Astrocyte (in vitro differentiated cells and primary cell): ENCODE measurements around the gene HCRTR2. TPM values are rescaled to one million over a fixed set of nuclear protein-coding genes. Genes with fewer than 3 reads are reported as not detected.
A peak's percentile ranks its signal among the peaks of the same experiment; 100 is the strongest.
"Not testable (repeated sequence)": the region's sequence is repeated elsewhere in the genome, so short reads cannot be mapped to it uniquely, and the experiment has no call there.

Experiments
- DNase-seq: peaks from one replicate; pipeline ENCODE4 v3.0.0-alpha.2; 2010; ENCODE audit warnings: low read depth
- FAIRE-seq: peaks from 2 replicates; lab custom pipeline; 2011; peaks lifted over from hg19 to GRCh38; lab: Jason Lieb, UNC
- H2AFZ ChIP-seq: 2 replicates; pipeline ENCODE4 v1.6.0; 2012; ENCODE audit warnings: low read depth, low read length, inconsistent platforms
- H3K27ac ChIP-seq: 2 replicates; pipeline ENCODE4 v1.5.1; 2011; ENCODE audit warnings: low read depth, low read length, inconsistent platforms
- H3K27me3 ChIP-seq: 2 replicates; pipeline ENCODE4 v1.6.0; 2011; ENCODE audit warnings: low read length, inconsistent platforms; ENCODE audit not compliant: insufficient read depth
- H3K36me3 ChIP-seq: 2 replicates; pipeline ENCODE4 v1.5.1; 2011; ENCODE audit warnings: low read length, inconsistent platforms; ENCODE audit not compliant: insufficient read depth
- H3K4me1 ChIP-seq: 2 replicates; pipeline ENCODE4 v1.5.1; 2011; ENCODE audit warnings: low read length, inconsistent platforms; ENCODE audit not compliant: insufficient read depth
- H3K4me2 ChIP-seq: 2 replicates; pipeline ENCODE4 v1.6.0; 2012; ENCODE audit warnings: low read length, inconsistent platforms
- H3K4me3 ChIP-seq: 2 replicates; pipeline ENCODE4 v1.5.1; 2011; ENCODE audit warnings: low read depth, mild to moderate bottlenecking, low read length, inconsistent platforms; ENCODE audit not compliant: insufficient read depth
- H3K79me2 ChIP-seq: 2 replicates; pipeline ENCODE4 v1.6.0; 2012; ENCODE audit warnings: mild to moderate bottlenecking, low read length, inconsistent platforms; ENCODE audit not compliant: insufficient read depth
- H3K9ac ChIP-seq: 2 replicates; pipeline ENCODE4 v1.6.0; 2012; ENCODE audit warnings: mild to moderate bottlenecking, low read length, inconsistent platforms
- H3K9me3 ChIP-seq: 2 replicates; pipeline ENCODE4 v1.5.1; 2012; ENCODE audit warnings: low read depth, mild to moderate bottlenecking, low read length, inconsistent platforms; ENCODE audit not compliant: insufficient read depth
- H4K20me1 ChIP-seq: 2 replicates; pipeline ENCODE4 v1.6.0; 2012; ENCODE audit warnings: low read length, inconsistent platforms; ENCODE audit not compliant: insufficient read depth
- H3K27ac Mint-ChIP-seq: one replicate; pipeline ENCODE4 v1.8.0; 2021; ENCODE audit warnings: mild to moderate bottlenecking, mixed read lengths; ENCODE audit not compliant: unreplicated experiment
- H3K27me3 Mint-ChIP-seq: one replicate; pipeline ENCODE4 v1.8.0; 2021; ENCODE audit warnings: low read depth, mixed read lengths; ENCODE audit not compliant: unreplicated experiment
- H3K36me3 Mint-ChIP-seq: one replicate; pipeline ENCODE4 v1.8.0; 2021; ENCODE audit warnings: low read depth, mixed read lengths; ENCODE audit not compliant: unreplicated experiment
- H3K4me1 Mint-ChIP-seq: one replicate; pipeline ENCODE4 v1.8.0; 2021; ENCODE audit warnings: low read depth, mixed read lengths; ENCODE audit not compliant: unreplicated experiment
- H3K4me3 Mint-ChIP-seq: one replicate; pipeline ENCODE4 v1.8.0; 2021; ENCODE audit warnings: mild to moderate bottlenecking, moderate library complexity, mixed read lengths; ENCODE audit not compliant: unreplicated experiment
- H3K9me3 Mint-ChIP-seq: one replicate; pipeline ENCODE4 v1.8.0; 2021; ENCODE audit warnings: mild to moderate bottlenecking, mixed read lengths; ENCODE audit not compliant: unreplicated experiment
- CTCF ChIP-seq: IDR thresholded peaks from 2 replicates; pipeline ENCODE4 v1.5.1; 2011; ENCODE audit warnings: low read depth, mild to moderate bottlenecking, inconsistent platforms, low read length, moderate library complexity; ENCODE audit not compliant: insufficient read depth
- EZH2 ChIP-seq: IDR thresholded peaks from 2 replicates; pipeline ENCODE4 v1.6.1; 2012; ENCODE audit warnings: mild to moderate bottlenecking, low read length, inconsistent platforms; ENCODE audit not compliant: insufficient read depth
- total RNA-seq: library from RNA; stranded (reverse); gene quantifications from 2 replicates; pipeline ENCODE4 v1.2.1, GENCODE V29; 2021

HCRTR2 gene
- total RNA-seq, 1 donor from 2014 or later = 0.23 TPM

GRCh38 chr6:55290736-55291135 lies 116.4 kb downstream of the HCRTR2 start:
- FAIRE-seq (no peak), DNase-seq (no peak)
- no peak overlapping the region for H2AFZ ChIP-seq
- no peak overlapping the region for H3K27ac ChIP-seq
- Mint-ChIP-seq H3K27me3 (no peaks in the 10 kb centered on the region), H3K4me3 (no peak overlapping the region), H3K36me3 (no peaks in the 10 kb centered on the region), H3K9me3 (no peaks in the 10 kb centered on the region), H3K27ac (no peak overlapping the region), H3K4me1 (peaks cover 1% of the 10 kb centered on the region)
- TF ChIP-seq EZH2 = no peak
- no peak for TF ChIP-seq CTCF
- no peaks in the 10 kb centered on the region for H4K20me1 ChIP-seq
- H3K9me3 ChIP-seq = no peaks in the 10 kb centered on the region
- no peaks in the 10 kb centered on the region for H3K4me1 ChIP-seq
- H3K9ac ChIP-seq = no peak overlapping the region
- H3K36me3 ChIP-seq = no peaks in the 10 kb centered on the region
- no peak overlapping the region for H3K4me2 ChIP-seq
- no peaks in the 10 kb centered on the region for H3K27me3 ChIP-seq
- H3K4me3 ChIP-seq = no peak overlapping the region
- H3K79me2 ChIP-seq = no peaks in the 10 kb centered on the region

DNA sequence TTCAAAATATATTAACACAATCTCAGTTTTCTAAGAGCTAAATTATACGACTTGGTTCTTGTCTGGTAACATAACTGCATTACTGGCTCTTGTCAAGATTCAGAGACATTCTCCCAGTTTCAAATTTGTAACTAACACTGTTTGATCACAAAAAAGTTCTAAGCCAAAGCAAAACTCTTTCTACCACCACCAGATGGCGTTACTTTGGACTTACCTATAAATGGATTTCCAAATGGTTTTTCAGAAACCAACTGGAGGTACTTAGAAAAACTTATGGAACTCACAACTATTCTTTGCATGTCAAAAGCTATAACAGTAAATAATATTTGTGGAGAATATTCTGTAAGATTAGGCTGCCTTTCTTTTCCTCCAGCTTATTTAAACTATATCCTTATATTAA lies 118.8 kb downstream of the HCRTR2 start:
- Histone ChIP-seq H3K27me3 (no peaks in the 10 kb centered on the region), H4K20me1 (no peaks in the 10 kb centered on the region), H3K4me2 (no peak overlapping the region), H3K27ac (no peak overlapping the region), H2AFZ (no peak overlapping the region), H3K36me3 (no peaks in the 10 kb centered on the region), H3K4me3 (no peak overlapping the region), H3K4me1 (no peaks in the 10 kb centered on the region), H3K79me2 (no peaks in the 10 kb centered on the region), H3K9me3 (no peaks in the 10 kb centered on the region), H3K9ac (no peak overlapping the region)
- Mint-ChIP-seq H3K4me3 (no peak overlapping the region), H3K36me3 (no peaks in the 10 kb centered on the region), H3K9me3 (peaks cover 4% of the 10 kb centered on the region), H3K27ac (no peak overlapping the region), H3K4me1 (peaks cover 1% of the 10 kb centered on the region), H3K27me3 (no peaks in the 10 kb centered on the region)
- FAIRE-seq = no peak
- no peak for TF ChIP-seq EZH2
- peak; percentile 20 for TF ChIP-seq CTCF
- DNase-seq = no peak

DNA sequence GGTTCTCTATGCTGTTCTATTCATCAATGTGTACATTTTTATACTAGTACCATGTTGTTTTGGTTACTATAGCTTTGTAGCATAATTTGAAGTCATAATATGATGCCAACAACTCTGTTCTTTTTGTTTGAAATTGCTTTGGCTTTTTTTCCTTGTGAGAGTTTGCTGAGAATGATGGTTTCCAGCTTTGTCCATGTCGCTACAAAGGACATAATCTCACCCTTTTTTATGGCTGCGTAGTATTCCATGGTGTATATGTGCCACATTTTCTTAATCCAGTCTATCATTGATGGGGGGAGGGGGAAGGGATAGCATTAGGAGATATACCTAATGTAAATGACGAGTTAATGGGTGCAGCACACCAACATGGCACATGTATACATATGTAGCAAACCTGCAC lies 122.9 kb downstream of the HCRTR2 start:
- H3K9ac ChIP-seq, DNase-seq, H3K79me2 ChIP-seq, H3K9me3 ChIP-seq, H3K27me3 Mint-ChIP-seq, H3K27ac Mint-ChIP-seq, H2AFZ ChIP-seq, H3K4me1 ChIP-seq, H3K4me3 ChIP-seq, H3K36me3 ChIP-seq, H3K27ac ChIP-seq, H3K36me3 Mint-ChIP-seq, FAIRE-seq, H3K4me1 Mint-ChIP-seq, H3K27me3 ChIP-seq, H3K9me3 Mint-ChIP-seq, H4K20me1 ChIP-seq, H3K4me3 Mint-ChIP-seq, H3K4me2 ChIP-seq: not testable (repeated sequence)
